GM21390 (cell line): ENCODE results near the gene IQGAP2.

Experiments
- ATAC-seq: cut with Tn5 transposase; IDR thresholded peaks from one replicate; pipeline ENCODE4 v1.9.1; 2021; ENCODE audit not compliant: unreplicated experiment

Gene IQGAP2

DNA sequence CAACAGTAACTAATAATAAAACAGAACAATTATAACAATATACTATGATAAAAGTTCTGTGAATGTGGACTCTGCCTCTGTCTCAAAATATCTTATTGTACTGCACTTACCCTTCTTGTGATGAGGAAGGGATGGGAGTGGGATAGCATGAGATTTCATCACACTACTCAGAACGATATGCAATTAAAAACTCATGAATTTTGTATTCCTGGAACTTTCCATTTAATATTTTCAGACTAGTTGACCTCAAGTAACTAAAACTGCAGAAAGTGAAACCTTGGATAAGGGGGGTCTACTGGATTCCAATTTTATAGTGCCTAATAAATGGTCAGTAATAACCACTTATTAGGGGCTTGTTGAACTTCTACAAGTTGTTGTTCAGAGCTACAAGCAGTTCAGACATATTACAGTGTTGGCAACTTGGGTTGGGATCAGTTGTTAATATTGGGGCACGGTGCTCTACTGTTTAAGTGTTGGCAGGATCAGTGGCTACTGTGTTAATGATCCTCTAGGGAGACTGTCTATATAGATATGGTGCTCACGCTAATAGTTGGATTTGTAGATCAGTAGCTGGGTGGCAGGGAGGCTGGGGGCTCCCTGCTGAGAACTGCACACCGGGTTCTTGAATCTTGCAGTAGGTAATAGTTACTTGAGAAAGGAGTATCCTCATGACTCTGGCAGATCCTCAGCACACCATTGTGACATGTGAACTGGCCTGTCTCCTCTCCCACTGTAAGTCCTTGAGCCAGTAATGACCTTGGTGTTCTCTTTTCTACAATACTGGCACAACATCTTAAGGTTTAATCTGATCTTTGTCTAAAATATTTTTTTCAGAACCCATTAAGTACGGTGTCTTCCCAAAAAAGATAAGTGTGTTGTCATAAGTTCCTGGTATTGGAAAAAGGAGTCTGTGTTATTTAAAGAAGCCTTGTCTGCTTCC is 158.1 kb downstream of the IQGAP2 start:
- ATAC-seq, result no peak

DNA sequence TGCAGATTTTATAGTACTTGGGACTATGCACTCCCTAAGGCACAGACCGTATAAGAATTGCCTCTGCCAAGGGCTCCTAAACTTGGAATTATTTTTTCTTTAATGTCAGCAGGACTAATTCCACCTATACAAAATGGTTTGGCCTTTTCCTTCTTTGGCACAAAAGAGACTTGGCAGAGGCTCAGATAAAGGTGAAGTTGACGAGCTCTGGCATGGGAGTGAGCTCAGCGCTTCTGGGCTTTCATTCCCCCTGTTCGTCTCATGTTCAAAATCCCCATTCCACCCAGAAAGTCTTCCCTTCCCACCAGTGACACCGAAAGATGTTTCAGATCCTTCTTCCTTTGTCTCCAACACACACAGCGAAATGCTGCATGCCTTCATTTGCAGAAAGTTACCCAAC is 158.9 kb downstream of the IQGAP2 start:
- ATAC-seq, result no peak

DNA sequence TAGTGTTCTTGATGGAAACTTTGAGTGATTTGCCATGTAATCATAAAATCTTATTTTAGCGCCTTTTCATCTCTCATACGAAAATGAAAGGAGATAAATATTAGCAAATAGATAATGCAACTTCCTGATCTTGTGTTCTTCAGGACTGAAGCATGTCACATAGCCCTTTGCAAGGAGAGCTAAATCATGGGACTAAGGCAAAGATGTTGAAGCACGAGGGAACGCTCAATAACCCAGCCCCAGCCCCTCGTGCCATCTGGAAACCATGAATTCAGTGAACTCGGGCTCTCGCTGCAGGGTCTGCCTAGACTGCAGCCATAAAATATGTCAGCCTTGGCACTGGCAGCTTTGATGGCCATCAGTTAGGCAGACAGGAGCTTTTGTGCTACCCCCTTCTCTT is 161.9 kb downstream of the IQGAP2 start:
- no peak for ATAC-seq

GRCh38 chr5:76570153-76570552 is 167.1 kb downstream of the IQGAP2 start:
- no peak for ATAC-seq

DNA sequence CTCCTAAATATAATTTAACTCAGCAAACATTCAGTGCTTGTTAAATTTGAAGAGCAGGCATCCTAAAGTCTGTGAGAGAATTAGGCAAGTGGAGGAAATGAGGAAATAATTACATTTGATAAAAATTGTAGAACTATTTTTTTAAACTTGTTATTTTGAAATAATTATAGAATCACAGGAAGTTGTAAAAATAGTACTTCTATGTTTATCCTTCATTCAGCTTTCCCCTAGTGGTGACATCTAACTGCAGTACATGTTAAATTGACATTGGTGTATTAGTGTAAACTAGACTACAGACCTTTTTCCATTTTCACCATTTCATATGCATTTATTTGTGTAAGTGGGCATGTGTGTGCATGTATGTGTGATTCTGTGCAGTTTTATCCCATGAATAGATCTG is 168.5 kb downstream of the IQGAP2 start:
- ATAC-seq, result no peak

- no peak for ATAC-seq
Observed at GRCh38 chr5:76576450-76576849, 173.4 kb downstream of the IQGAP2 start.

GRCh38 chr5:76576996-76577395 is 173.9 kb downstream of the IQGAP2 start:
- no peak for ATAC-seq

GRCh38 chr5:76579166-76579937 is 176.3 kb downstream of the IQGAP2 start:
- no peak for ATAC-seq

GRCh38 chr5:76580981-76581380 is 177.9 kb downstream of the IQGAP2 start:
- no peak for ATAC-seq

DNA sequence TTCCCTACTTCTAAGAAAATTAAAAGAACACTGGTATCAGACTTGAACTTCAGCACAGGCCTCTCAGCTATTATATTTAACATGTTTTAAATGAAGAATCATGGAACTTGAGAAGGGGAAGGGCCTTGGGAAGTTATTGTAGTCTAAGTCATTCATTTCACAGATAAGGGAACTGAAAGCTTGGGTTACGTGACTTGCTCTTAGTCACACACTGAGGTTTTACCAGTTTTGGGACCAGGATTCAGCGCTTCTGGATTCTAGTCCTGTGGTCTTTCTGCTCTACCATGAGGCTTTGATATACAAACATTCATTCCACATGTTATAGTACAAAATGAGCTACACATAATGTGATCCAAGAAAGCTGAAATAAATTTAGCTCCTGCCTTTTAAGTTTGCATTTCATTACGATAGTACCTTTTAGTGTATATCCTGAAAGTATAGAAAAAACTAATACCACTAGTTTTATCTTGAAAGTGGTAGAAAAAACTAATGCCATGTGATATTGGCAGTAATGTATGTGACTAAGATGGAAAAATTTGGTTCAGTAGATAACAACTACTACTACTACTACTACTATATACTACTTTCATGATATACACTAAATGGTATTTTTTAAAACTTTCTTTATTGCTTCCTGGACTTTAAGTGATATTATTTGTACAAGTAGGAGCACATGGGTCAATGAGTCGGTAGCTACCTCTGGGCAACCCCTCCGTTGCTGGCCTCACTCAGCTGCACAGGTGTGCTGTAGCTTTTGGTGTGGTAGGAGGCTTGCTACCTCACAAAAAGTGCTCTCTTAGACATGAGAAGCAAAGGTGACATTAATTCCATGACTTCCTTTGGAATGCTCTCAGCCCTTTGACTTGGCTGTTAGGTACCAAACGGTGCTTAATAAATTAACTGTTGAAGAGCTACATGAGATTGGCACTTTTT is 179.4 kb downstream of the IQGAP2 start:
- ATAC-seq, result peak; percentile 92

- ATAC-seq, result no peak
Observed at GRCh38 chr5:76583163-76584047, 180.3 kb downstream of the IQGAP2 start.

DNA sequence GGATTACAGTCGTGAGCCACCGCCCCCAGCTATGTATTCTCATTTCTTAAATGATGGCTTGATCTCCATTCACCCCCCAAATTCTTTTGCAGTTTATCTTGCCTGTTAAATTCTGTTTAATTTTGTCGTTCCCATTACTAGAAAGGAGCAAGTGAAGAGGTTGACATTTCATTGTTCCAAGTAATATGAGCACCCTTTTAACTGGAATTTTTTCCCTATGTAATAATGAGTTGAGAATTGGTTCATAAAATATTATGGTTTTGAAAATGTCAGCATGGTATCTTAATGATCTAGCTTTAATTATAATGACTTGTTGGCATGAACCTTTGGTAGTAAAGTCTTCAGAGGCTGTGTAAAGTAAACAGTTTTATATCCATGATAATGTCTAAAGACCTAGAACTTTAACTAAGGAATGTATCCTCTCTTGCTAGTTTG is 182.7 kb downstream of the IQGAP2 start:
- no peak for ATAC-seq

DNA sequence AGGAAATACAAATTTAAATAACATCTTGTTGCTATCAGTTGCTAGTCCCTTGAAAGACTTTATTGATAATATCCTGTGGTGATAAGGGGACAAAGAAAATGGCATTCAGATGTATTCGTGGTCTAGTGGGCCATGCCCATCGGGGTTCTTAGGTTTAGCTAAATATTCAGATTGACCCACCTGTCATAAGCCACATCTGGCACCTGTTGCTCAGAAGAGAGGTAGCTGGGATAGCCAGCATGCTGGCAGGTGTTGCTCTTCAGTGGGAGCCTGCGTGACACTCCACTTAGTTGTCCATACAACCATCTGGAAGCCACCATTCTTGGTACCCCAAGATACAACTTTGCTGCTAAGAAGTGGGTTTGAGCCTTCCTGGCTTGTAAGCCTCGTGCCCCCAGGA is 183.4 kb downstream of the IQGAP2 start:
- ATAC-seq, result no peak

DNA sequence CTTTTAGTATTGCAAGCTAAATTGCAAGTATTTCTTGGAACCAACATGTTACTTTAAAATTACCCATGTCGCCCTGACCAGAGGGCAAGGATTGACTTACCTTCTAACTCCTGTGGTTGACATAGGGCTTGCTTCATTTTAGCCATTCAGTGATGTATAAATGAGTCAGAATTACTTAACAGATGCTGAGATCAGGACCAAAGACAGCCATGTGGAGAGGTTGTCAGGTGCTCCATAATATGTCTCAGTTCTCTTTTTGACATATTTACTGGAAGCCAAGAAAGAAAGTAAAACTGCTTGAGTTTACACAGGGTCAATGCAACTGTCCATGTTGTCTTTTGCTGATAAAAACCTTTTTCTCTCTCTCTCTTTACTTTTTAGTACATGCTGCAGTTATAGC is 186.9 kb downstream of the IQGAP2 start:
- peak; percentile 93 for ATAC-seq

- ATAC-seq, result no peak
Observed at GRCh38 chr5:76591366-76591765, 188.3 kb downstream of the IQGAP2 start.

DNA sequence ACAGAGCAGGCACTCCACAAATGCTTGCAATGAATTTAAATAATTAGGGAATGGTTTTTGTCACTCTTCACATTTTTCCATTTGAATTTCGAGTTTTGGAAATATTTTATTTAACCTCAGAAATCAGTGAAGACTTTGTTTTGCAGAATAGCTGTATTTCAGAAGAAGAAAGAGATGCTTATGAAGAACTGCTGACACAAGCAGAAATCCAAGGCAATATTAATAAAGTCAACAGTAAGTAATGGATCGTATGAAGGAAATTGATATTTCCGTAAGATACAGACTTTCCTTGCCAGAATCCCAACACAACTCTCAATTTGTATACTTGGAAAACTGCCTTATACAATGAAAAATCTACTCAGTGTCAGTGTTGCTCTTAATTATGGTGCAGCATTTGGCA is 189.6 kb downstream of the IQGAP2 start:
- no peak for ATAC-seq

GRCh38 chr5:76594107-76594506 is 191.0 kb downstream of the IQGAP2 start:
- ATAC-seq, result no peak

DNA sequence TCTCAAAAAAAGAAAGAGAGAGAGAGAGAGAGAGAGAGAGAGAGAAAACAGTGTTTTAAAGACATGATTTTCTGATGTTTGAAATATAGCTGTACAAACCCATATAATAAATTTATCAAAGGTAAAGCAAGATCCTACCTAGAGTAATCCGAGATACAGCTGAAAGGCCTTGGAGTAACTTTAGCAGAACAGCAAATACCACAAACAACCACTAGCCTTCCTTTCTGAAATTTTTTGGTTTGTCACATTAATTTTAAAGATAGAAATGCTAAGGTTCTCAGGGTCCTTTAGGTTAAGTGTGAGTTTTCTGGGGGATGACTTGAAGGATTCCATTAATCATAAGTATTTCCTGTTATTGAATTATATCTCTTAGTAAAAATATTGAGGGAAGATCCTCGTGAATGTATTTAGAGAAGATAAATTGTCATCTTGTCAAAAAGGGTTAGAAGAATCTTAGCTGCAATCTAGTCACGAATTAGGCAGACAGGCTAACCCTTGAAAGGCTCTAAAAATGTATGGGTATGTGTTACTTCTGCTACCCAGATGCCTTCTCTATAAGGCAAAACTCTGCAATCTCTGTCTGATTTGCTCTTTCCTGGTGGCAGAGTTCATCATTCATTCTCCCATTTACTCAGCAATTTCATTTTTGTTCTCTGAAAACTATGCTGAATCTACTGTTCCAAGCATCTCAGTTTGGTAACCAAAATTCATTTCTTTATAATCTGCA is 192.8 kb downstream of the IQGAP2 start:
- ATAC-seq, result no peak

GRCh38 chr5:76598531-76598930 is 195.4 kb downstream of the IQGAP2 start:
- ATAC-seq, result no peak
